ENCODE data around the gene CNNM3.

- TF ChIP-seq CTCF (IDR thresholded peaks at IDR 0.05) = no peak
- TF ChIP-seq POLR2AphosphoS5 (IDR thresholded peaks at IDR 0.05; ENCODE audit: insufficient read depth in 1 of 2, low read depth in 1 of 2) = no peak
Measured at GRCh38 chr2:96770442-96771202, 45.4 kb upstream of the CNNM3 start.
